Effector memory CD4-positive, alpha-beta T cell (primary cell): ENCODE data around the gene RAB1A.
"Not testable (repeated sequence)": the region's sequence is repeated elsewhere in the genome, so short reads cannot be mapped to it uniquely, and the experiment has no call there.

Experiments
- DNase-seq, 3 donors: peaks; one replicate each; pipeline ENCODE4 v3.0.0-alpha.2; 2020
- H3K27ac ChIP-seq: 2 replicates; pipeline ENCODE4 v1.7.0; 2013; ENCODE audit warnings: mild to moderate bottlenecking, low read length, moderate library complexity; ENCODE audit not compliant: insufficient read depth, poor library complexity, severe bottlenecking
- H3K27me3 ChIP-seq: replicated peaks from 2 replicates; pipeline ENCODE4 v1.7.0; 2013; ENCODE audit warnings: mild to moderate bottlenecking, low read length; ENCODE audit not compliant: insufficient read depth, control insufficient read depth, poor library complexity, severe bottlenecking
- H3K36me3 ChIP-seq: 2 replicates; pipeline ENCODE4 v1.7.0; 2013; ENCODE audit warnings: mild to moderate bottlenecking, low read length, moderate library complexity; ENCODE audit not compliant: control insufficient read depth, insufficient read depth
- H3K4me1 ChIP-seq: 2 replicates; pipeline ENCODE4 v1.7.0; 2013; ENCODE audit warnings: low read length, mild to moderate bottlenecking; ENCODE audit not compliant: control insufficient read depth, insufficient read depth, poor library complexity, severe bottlenecking
- H3K4me3 ChIP-seq: 2 replicates; pipeline ENCODE4 v1.7.0; 2013; ENCODE audit warnings: low read length, low read depth, mild to moderate bottlenecking; ENCODE audit not compliant: insufficient read depth, poor library complexity, severe bottlenecking
- H3K9me3 ChIP-seq: 2 replicates; pipeline ENCODE4 v1.7.0; 2013; ENCODE audit warnings: mild to moderate bottlenecking, low read length, moderate library complexity; ENCODE audit not compliant: control insufficient read depth
- total RNA-seq, 3 donors: gene quantifications; one replicate each; lab custom pipeline; 2026; lab: John Stamatoyannopoulos, UW

RAB1A gene
- total RNA-seq, result 66.4 to 80.9 (median 80.6) reads per million in 3 donors

DNA sequence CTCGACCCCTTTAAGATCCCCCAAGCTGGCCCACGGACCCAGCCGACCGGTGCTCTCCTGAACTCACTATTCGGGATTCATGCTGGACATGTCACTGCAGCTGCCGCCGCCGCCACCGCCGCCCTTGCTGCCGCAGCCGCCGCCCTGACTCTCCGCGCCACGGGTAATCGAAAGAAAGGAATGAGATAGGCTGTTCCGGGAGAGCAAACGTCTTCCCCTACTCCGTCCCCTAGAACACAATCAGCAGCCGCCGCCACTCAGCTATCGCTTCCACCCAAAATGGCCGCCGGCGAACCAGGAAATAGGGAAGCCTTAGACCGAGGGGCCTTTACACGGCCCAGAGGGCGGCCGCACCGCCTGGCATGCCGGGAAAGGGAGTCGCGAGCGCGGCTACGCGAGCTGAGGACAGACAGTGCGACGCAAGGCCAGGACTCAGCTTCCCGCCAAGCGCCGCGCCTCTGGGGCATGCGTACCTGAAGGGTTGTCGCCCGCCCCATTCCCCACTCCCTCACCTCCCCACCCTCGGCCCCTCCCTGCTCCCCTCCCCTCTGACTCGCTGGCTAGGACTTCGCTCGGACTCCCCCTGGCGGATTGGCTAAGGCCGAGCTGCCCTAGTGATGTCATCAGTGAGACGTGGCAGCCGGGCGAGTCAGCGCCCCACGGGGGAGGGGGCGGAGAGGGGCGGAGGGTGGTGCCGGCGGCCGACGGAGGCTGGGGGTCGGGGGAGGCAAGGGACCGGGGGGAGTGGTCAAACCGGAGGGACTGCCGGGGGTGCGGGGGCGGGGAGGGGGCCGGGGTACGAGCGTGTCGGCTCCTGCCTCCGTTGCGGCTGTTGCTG is at the start of gene RAB1A:
RAB1A (minus strand) TSS at position 281 of the 838 bp plus-strand sequence; CDS start at position 90, 191 bp downstream.
- Histone ChIP-seq H3K36me3 (no peaks in the 10 kb centered on the region), H3K4me1 (peaks cover 17% of the 10 kb centered on the region), H3K27ac (peak within 1 kb of the TSS; percentile 95), H3K9me3 (no peaks in the 10 kb centered on the region), H3K4me3 (peak within 1 kb of the TSS; percentile 100), H3K27me3 (no peaks in the 10 kb centered on the region)
- peak; percentile 98 to 99 (median 99) for DNase-seq

DNA sequence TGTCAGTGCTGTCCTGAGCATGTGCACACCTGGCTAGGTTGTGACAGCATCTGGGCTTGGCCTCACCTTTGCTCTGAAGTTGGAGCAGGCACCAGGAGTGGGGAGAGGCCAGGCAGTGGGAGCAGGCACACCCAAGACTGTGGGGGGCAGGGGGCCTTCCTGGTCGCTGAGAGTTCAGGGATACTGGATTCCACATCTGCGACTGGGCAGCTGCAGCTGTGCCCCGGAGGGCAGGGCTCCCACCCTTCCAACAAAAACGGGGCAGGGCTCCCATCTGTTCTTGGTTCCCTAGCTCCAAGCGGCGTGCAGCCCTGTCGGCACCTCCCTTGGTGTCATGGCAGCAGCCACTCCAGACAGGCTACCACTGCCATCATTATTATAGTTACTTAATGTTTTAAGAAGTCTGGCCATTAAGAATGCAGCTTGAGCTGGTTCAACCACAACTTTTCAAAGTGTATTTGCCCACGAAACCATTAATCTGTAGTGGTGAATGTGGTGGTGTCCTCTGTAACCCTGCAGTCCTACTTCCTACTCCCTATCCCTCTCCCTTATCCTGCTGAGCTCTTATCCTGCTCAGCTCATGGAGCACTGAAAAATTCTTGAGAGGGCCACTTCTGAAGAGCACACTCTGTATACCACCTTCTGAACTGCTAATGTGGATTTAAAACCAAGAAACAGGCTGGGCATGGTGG is 48.0 kb upstream of the RAB1A start:
- Histone ChIP-seq H3K4me3 (no peak overlapping the region), H3K9me3 (no peaks in the 10 kb centered on the region), H3K36me3 (no peaks in the 10 kb centered on the region), H3K27ac (no peak overlapping the region), H3K27me3 (no peaks in the 10 kb centered on the region), H3K4me1 (no peaks in the 10 kb centered on the region)
- no peak for DNase-seq

DNA sequence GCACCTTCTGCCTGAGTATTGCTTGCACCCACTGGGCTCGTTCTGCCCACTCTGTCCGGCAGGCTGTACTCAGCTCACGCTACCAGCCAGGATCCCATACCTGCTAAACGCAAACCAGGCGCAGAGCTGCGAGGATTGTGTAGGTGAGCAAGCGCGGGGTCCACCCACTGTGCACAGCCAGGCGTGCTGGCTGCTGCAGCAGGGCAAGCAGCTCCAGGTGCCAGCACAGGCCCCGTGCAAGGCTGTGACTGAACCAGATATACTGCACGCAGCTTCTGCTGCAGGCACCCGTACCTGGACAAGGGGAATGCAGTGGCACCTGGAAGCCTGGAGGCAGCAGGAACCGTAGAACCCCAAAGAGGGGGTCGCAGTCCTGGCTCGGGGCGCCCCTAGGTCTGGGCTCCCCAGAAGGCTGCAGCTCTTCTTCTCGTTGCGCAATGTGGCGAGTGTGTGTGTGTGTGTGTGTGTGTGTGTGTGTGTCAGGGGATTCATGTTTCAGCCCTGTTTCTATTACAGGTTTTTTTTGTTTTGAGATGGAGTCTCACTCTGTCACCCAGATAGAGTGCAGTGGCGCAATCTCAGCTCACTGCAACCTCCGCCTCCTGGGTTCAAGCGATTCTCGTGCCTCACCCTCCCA is 46.1 kb upstream of the RAB1A start:
- H3K27me3 ChIP-seq, result no peaks in the 10 kb centered on the region
- no peak for DNase-seq
- no peak overlapping the region for H3K27ac ChIP-seq
- H3K9me3 ChIP-seq, result no peaks in the 10 kb centered on the region
- no peak overlapping the region for H3K4me3 ChIP-seq
- no peaks in the 10 kb centered on the region for H3K4me1 ChIP-seq
- no peaks in the 10 kb centered on the region for H3K36me3 ChIP-seq

DNA sequence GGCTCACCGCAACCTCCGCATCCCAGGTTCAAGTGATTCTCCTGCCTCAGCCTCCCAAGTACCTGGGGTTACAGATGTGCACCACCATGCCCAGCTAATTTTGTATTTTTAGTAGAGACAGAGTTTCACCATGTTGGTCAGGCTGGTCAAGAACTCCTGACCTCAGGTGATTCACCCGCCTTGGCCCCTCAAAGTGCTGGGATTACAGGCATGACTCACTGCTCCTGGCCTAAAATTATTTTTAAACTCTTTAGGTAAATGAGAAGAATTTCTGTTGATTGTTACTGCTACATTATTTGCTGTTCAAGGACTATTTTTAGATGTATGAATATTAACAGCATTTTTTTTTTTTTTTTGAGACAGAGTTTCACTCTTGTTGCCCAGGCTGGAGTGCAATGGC is 44.1 kb upstream of the RAB1A start:
- DNase-seq, H3K27ac ChIP-seq, H3K4me3 ChIP-seq, H3K9me3 ChIP-seq, H3K4me1 ChIP-seq, H3K27me3 ChIP-seq, H3K36me3 ChIP-seq: not testable (repeated sequence)

DNA sequence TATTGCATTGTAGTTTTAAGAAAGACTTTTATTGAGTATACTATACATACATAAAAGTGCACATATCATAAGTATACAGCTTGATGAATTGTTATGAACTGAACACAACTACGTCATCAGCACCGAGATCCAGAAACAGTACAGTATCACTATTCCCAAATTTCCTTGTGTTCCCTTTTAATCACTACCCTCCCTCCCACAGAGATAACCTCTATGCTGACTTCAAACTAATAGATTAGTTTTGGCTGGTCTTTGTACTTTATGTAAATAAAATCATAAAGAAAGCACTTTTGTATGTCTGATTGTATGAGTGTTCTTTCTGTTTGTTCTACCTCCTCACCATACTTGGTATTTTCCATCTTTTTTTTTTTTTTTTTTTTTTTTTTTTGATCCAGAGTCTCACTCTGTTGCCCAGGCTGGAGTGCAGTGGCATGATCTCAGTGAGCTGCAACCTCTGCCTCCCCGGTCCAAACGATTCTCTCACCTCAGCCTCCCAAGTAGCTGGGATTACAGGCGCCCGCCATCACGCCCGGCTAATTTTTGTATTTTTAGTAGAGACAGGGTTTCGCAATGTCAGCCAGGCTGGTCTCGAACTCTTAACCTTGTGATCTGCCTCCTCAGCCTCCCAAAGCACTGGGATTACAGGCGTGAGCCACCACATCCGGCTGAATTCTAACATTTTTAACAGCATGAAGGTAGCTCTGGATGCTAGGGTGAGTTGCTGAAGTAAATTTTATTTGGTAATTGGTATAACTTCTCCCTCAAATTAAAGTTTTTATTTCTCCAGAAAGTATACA is 43.3 kb upstream of the RAB1A start:
- Histone ChIP-seq H3K4me3 (no peak overlapping the region), H3K9me3 (no peaks in the 10 kb centered on the region), H3K36me3 (no peaks in the 10 kb centered on the region), H3K27ac (no peak overlapping the region), H3K4me1 (no peaks in the 10 kb centered on the region), H3K27me3 (no peaks in the 10 kb centered on the region)
- DNase-seq, result no peak

DNA sequence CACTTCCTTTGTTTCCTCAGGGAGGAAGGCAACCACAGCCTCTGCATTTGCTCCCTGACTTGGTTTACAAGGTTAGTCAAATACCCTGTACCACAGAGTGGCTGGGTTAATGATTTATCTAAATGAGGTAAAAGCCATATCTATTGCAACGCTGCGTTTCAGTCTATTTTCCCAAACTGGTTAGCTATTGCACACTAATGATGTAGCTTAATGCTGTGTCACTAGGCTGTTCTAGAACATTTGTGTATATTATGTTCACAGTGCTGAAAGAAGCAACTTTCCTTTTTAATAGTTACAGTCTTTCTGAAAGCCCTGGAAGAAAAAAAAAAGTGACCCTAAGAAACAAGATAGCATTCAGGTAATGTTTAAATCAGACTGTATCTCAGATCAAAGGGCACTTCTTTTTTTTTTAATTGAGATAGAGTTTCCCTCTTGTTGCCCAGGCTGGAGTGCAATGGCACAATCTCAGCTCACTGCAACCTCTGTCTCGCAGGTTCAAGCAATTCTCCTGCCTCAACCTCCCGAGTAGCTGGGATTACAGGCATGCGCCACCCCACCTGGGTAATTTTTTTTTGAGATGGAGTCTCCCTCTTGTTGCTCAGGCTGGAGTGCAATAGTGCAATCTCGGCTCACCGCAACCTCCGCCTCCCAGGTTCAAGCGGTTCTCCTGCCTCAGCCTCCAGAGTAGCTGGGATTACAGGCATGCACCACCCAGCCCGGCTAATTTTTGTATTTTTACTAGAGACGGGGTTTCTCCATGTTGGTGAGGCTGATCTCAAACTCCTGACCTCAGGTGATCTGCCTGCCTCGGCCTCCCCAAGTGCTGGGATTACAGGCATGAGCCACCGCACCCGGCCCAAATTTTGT is 40.9 kb upstream of the RAB1A start:
- not testable (repeated sequence) for DNase-seq, H3K4me1 ChIP-seq, H3K36me3 ChIP-seq, H3K27me3 ChIP-seq, H3K27ac ChIP-seq, H3K9me3 ChIP-seq, H3K4me3 ChIP-seq

DNA sequence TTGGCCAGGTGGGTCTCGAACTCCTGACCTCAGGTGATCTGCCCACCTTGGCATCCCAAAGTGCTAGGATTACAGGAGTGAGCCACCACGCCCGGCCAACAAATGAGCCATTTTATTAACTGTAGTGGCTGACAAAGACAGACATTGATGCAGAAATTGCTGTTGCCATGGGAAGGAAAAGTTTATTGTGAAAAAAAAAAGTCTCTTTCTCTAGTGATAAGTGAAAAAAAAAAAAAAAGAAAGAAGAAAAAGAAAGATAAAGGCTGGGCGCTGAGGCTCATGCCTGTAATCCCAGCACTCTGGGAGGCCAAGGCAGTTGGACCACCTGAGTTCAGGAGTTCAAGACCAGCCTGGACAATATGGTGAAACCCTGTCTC is 39.8 kb upstream of the RAB1A start:
- Histone ChIP-seq H3K27ac (no peak overlapping the region), H3K36me3 (no peaks in the 10 kb centered on the region), H3K4me1 (no peaks in the 10 kb centered on the region), H3K4me3 (no peak overlapping the region), H3K9me3 (no peaks in the 10 kb centered on the region), H3K27me3 (no peaks in the 10 kb centered on the region)
- no peak for DNase-seq

DNA sequence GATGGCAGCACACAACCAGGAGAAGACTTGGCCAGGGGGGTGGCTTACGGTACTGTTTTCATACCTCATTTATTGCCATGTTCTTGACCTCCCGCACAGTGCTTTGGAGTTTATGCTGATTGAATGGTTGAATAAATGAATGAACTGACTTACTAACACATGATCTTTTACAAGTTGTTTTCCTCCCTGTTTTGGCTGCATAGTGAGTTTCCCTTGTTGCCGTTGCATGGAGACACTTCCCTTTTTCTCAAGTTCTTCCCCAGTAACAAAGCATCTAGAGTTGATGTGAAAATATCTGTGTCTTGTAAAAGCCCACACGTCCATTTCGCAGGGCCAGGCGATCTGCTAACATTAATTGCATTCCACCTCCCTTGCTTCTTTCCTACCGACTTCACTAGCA is 35.7 kb upstream of the RAB1A start:
- Histone ChIP-seq H3K4me3 (no peak overlapping the region), H3K4me1 (no peaks in the 10 kb centered on the region), H3K36me3 (no peaks in the 10 kb centered on the region), H3K27me3 (no peaks in the 10 kb centered on the region), H3K9me3 (no peaks in the 10 kb centered on the region), H3K27ac (no peak overlapping the region)
- no peak for DNase-seq

DNA sequence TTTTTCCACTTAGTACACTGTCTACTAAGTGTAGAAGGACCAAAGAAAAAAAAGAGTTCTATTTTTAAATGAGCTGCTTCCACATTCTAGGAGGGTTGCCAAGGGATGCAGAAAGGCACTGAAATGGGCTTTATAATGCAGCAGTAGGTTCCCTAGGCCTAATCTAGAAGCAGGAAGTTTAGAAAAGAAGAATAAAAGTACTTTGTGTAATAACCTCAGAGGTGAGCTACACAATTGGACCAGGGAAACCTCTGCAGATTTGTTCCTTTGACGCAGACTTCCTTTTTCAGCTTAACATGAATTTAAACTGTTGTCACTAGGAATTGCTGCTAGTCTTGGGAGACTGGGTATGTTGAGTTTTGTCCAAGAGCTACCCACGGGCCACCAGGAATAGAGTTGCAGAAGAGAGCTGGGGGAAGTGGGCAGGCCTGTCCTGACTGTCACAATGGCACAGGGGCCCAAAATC is 34.6 kb upstream of the RAB1A start:
- Histone ChIP-seq H3K4me3 (no peak overlapping the region), H3K9me3 (no peaks in the 10 kb centered on the region), H3K36me3 (no peaks in the 10 kb centered on the region), H3K27ac (no peak overlapping the region), H3K4me1 (no peaks in the 10 kb centered on the region), H3K27me3 (no peaks in the 10 kb centered on the region)
- no peak for DNase-seq
